Measurements from ENCODE around the gene ACTL7B.

The ACTL7B gene

GRCh38 chr9:108860354-108860753, 4.6 kb upstream of the ACTL7B start:
- Histone ChIP-seq H3K4me2 (ENCODE audit: low read length) (no peak overlapping the region), H3K27ac (no peak overlapping the region), H3K36me3 (ENCODE audit: control insufficient read depth, insufficient read depth, low read length) (no peaks in the 10 kb centered on the region), H3K4me3 (ENCODE audit: low read depth, low read length) (no peak overlapping the region), H3K9me3 (ENCODE audit: control insufficient read depth, low read length) (no peaks in the 10 kb centered on the region), H3K9ac (no peak overlapping the region), H3K4me1 (no peaks in the 10 kb centered on the region), H2AFZ (no peak overlapping the region), H3K27me3 (ENCODE audit: control insufficient read depth, insufficient read depth, low read length) (no peaks in the 10 kb centered on the region), H3K79me2 (no peaks in the 10 kb centered on the region)
- no peak for TF ChIP-seq CTCF (IDR thresholded peaks at IDR 0.05)

GRCh38 chr9:108859459-108860114, 3.8 kb upstream of the ACTL7B start:
- no peaks in the 10 kb centered on the region for H3K36me3 ChIP-seq (ENCODE audit: control insufficient read depth, insufficient read depth, low read length)
- H3K9ac ChIP-seq, result no peak overlapping the region
- no peaks in the 10 kb centered on the region for H3K4me1 ChIP-seq
- H3K4me3 ChIP-seq (ENCODE audit: low read depth, low read length), result no peak overlapping the region
- no peaks in the 10 kb centered on the region for H3K79me2 ChIP-seq
- H3K4me2 ChIP-seq (ENCODE audit: low read length), result no peak overlapping the region
- no peaks in the 10 kb centered on the region for H3K9me3 ChIP-seq (ENCODE audit: control insufficient read depth, low read length)
- no peaks in the 10 kb centered on the region for H3K27me3 ChIP-seq (ENCODE audit: control insufficient read depth, insufficient read depth, low read length)
- no peak overlapping the region for H3K27ac ChIP-seq
- no peak for TF ChIP-seq CTCF (IDR thresholded peaks at IDR 0.05)
- no peak overlapping the region for H2AFZ ChIP-seq

- H3K4me1 ChIP-seq, result no peaks in the 10 kb centered on the region
- no peak overlapping the region for H3K4me2 ChIP-seq (ENCODE audit: low read length)
- no peaks in the 10 kb centered on the region for H3K9me3 ChIP-seq (ENCODE audit: control insufficient read depth, low read length)
- H3K36me3 ChIP-seq (ENCODE audit: control insufficient read depth, insufficient read depth, low read length), result no peaks in the 10 kb centered on the region
- no peak overlapping the region for H2AFZ ChIP-seq
- no peaks in the 10 kb centered on the region for H3K79me2 ChIP-seq
- H3K9ac ChIP-seq, result no peak overlapping the region
- H3K27ac ChIP-seq, result no peak overlapping the region
- H3K27me3 ChIP-seq (ENCODE audit: control insufficient read depth, insufficient read depth, low read length), result no peaks in the 10 kb centered on the region
- no peak overlapping the region for H3K4me3 ChIP-seq (ENCODE audit: low read depth, low read length)
- no peak for TF ChIP-seq CTCF (IDR thresholded peaks at IDR 0.05)
Measured at GRCh38 chr9:108857572-108857971, 1.8 kb upstream of the ACTL7B start.

- TF ChIP-seq CTCF (IDR thresholded peaks at IDR 0.05), result no peak
Measured at GRCh38 chr9:108855529-108855886, 278 bp downstream of the ACTL7B start.

More at GRCh38 chr9:108855529-108855886, 278 bp downstream of the ACTL7B start:
- H3K27me3 ChIP-seq (ENCODE audit: control insufficient read depth, insufficient read depth, low read length), result no peaks in the 10 kb centered on the region
- H3K36me3 ChIP-seq (ENCODE audit: control insufficient read depth, insufficient read depth, low read length), result no peaks in the 10 kb centered on the region
- no peak overlapping the region for H3K27ac ChIP-seq
- no peaks in the 10 kb centered on the region for H3K9me3 ChIP-seq (ENCODE audit: control insufficient read depth, low read length)
- no peak overlapping the region for H3K9ac ChIP-seq
- H3K4me2 ChIP-seq (ENCODE audit: low read length), result no peak overlapping the region
- H3K4me1 ChIP-seq, result no peaks in the 10 kb centered on the region
- H3K79me2 ChIP-seq, result no peaks in the 10 kb centered on the region
- no peak overlapping the region for H3K4me3 ChIP-seq (ENCODE audit: low read depth, low read length)
- H2AFZ ChIP-seq, result no peak overlapping the region

All from parathyroid adenoma (tissue), 2 donors.